ENCODE measurements around the gene TRIM59. TPM values are rescaled to one million over a fixed set of nuclear protein-coding genes. Genes with fewer than 3 reads are reported as not detected.

Gene TRIM59
- total RNA-seq, 4 donors from 2014 or later, result 2.7 to 7.0 (median 3.3) TPM

DNA sequence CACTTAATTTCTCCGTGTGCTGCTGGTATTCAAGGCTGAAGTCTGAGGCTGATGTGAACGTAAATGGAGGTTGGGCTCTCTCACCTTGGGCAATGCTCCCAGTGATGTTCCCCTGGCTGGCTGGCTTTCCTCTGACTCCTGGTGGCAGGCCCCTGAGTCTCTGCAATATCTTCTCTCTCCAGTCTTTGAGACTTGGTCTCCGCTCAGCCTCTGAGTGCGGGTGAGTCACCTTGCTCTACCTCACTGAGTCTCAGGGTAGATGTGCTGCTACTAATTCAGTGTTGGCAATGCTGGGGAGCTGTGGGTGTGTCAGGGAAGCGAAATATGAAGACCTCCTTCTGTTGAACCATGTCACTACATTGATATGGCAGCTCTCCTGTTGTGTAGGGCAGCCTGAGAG, 31.3 kb upstream of the TRIM59 start:
- 88 to 97% methylated on average over 5 of the region's 5 CpGs for WGBS, 2 donors
- TF ChIP-seq CTCF (IDR thresholded peaks at IDR 0.05) (no peak), POLR2A (IDR thresholded peaks at IDR 0.05) (no peak)
- intact Hi-C loops (cut with DNase I; ENCODE audit: low total_unique reads), result no loop called here
- H3K4me3 ChIP-seq (ENCODE audit: low read depth, poor library complexity, severe bottlenecking), result no peak overlapping the region
- DNase-seq (ENCODE audit: low spot score in 2 of 2), result no peak

GRCh38 chr3:160479376-160479775, 29.8 kb upstream of the TRIM59 start:
- TF ChIP-seq CTCF (IDR thresholded peaks at IDR 0.05) (no peak), POLR2A (IDR thresholded peaks at IDR 0.05) (no peak)
- WGBS, 2 donors, result 91 to 92% methylated on average over 10 of the region's 10 CpGs

DNA sequence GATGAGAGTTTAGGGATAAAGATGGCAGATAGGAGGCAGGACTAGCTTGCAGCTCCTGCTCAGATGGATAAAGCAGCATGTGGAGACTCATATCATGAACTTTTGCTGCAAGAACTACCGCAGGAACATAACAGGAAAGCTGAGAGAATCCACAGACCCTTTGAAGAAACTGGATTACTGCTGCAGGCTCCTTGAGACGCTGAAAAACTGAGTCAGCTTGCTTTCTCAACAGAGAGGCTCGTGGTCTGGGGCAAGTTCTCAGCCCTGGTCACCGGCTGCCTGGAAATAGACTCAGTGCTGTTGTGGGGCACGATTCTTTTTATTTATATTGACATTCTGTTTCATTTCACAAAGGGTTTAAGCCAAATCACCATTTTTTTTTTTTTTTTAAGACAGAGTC, 28.8 kb upstream of the TRIM59 start:
- intact Hi-C loops (cut with DNase I; ENCODE audit: low total_unique reads), result no loop called here
- no peak overlapping the region for H3K4me3 ChIP-seq (ENCODE audit: low read depth, poor library complexity, severe bottlenecking)
- no peak for DNase-seq (ENCODE audit: low spot score in 2 of 2)
- TF ChIP-seq POLR2A (IDR thresholded peaks at IDR 0.05), result no peak
- TF ChIP-seq CTCF (IDR thresholded peaks at IDR 0.05), result no peak
- WGBS, 2 donors, result 81 to 82% methylated on average over 5 of the region's 5 CpGs

More at GRCh38 chr3:160479376-160479775, 29.8 kb upstream of the TRIM59 start:
- intact Hi-C loops (cut with DNase I; ENCODE audit: low total_unique reads), result no loop called here
- no peak for DNase-seq (ENCODE audit: low spot score in 2 of 2)
- H3K4me3 ChIP-seq (ENCODE audit: low read depth, poor library complexity, severe bottlenecking), result no peak overlapping the region

DNA sequence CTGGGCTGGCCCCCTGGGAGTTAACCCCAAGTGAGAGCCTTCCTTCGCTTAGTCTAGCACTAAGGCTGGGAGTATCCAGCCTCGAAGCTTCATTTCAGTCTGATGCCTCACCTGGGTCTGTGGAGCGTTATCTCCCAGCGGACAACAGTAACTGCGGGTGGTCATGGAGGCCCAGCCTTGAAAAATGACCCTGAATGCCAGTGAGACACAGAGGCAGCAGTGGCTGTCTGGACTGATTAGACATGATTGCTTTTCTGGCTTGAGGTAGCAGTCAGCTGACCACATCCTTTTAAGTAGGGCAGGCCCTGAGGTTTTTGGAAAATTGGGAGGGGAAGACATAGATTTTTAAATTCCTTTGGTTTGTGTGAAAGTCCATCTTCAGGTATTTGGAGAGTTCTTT, 28.2 kb upstream of the TRIM59 start:
- intact Hi-C loops (cut with DNase I; ENCODE audit: low total_unique reads), result no loop called here
- WGBS, 2 donors, result 85 to 86% methylated on average over 5 of the region's 5 CpGs
- H3K4me3 ChIP-seq (ENCODE audit: low read depth, poor library complexity, severe bottlenecking), result no peak overlapping the region
- DNase-seq (ENCODE audit: low spot score in 2 of 2), result no peak
- TF ChIP-seq POLR2A (IDR thresholded peaks at IDR 0.05) (no peak), CTCF (IDR thresholded peaks at IDR 0.05) (no peak)

- no peak for DNase-seq (ENCODE audit: low spot score in 2 of 2)
- H3K4me3 ChIP-seq (ENCODE audit: low read depth, poor library complexity, severe bottlenecking), result no peak overlapping the region
- TF ChIP-seq CTCF (IDR thresholded peaks at IDR 0.05), result no peak
- TF ChIP-seq POLR2A (IDR thresholded peaks at IDR 0.05), result no peak
- intact Hi-C loops (cut with DNase I; ENCODE audit: low total_unique reads), result no loop called here
- WGBS, 2 donors, result 95 to 96% methylated on average over 2 of the region's 2 CpGs
These were observed 26.3 kb upstream of the TRIM59 start for GRCh38 chr3:160475884-160476283.

- intact Hi-C loops (cut with DNase I; ENCODE audit: low total_unique reads), result no loop called here
- no peak overlapping the region for H3K4me3 ChIP-seq (ENCODE audit: low read depth, poor library complexity, severe bottlenecking)
- 88 to 92% methylated on average over 2 of the region's 2 CpGs for WGBS, 2 donors
- no peak for TF ChIP-seq CTCF (IDR thresholded peaks at IDR 0.05)
- TF ChIP-seq POLR2A (IDR thresholded peaks at IDR 0.05), result no peak
- no peak for DNase-seq (ENCODE audit: low spot score in 2 of 2)
These were observed 25.6 kb upstream of the TRIM59 start for GRCh38 chr3:160475153-160475552.

All from lower leg skin (tissue), 4 donors.